ENCODE data around the gene IL31RA.

DNA sequence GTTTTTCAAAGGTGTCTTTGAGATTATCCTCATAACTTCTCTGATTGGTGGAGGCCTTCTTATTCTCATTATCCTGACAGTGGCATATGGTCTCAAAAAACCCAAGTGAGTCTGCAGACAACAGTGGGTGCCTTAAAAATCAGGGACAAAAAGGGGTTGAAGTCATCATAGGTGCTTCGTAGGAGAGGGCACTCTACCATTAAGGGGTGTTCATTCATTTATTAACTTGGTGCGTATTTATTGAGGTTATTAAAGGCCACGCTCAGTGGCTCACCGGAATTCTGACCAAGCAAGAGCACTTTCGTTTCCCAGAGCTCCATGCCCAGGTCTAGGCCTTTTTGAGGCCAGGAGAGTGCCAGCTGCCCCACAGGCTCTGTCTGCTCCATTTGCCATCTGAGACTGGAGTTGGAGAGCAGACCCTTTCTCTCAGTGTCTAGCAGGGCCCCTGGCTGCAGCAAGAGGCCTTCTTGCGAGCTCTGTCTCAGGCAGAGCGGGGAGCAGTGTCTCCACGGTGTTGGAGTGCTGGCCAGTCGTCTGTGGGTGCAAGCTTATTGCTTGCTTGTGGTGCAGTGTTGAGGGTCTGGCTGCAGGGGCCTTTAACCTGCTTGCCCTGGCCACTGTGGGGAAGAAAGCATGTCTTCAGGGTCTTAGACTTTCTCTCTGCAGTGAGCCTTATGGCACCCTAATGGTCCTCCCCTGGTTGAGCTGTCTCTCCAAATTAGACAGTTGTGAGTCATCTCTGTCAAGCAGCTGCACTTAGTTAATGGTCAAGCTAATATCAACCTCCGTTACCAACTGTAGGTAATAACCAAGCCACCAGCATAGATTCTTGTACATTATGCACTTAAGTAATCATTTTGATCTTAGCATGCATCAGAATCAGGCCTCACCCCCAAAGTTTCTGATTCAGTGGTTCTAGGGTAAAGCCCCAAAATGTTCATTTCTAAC lies 62.6 kb downstream of the IL31RA start:
- TF ChIP-seq, protein P1, sequence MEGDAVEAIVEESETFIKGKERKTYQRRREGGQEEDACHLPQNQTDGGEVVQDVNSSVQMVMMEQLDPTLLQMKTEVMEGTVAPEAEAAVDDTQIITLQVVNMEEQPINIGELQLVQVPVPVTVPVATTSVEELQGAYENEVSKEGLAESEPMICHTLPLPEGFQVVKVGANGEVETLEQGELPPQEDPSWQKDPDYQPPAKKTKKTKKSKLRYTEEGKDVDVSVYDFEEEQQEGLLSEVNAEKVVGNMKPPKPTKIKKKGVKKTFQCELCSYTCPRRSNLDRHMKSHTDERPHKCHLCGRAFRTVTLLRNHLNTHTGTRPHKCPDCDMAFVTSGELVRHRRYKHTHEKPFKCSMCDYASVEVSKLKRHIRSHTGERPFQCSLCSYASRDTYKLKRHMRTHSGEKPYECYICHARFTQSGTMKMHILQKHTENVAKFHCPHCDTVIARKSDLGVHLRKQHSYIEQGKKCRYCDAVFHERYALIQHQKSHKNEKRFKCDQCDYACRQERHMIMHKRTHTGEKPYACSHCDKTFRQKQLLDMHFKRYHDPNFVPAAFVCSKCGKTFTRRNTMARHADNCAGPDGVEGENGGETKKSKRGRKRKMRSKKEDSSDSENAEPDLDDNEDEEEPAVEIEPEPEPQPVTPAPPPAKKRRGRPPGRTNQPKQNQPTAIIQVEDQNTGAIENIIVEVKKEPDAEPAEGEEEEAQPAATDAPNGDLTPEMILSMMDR (IDR thresholded peaks at IDR 0.05): no peak
- TF ChIP-seq HDAC2 (IDR thresholded peaks at IDR 0.05) (no peak), RAD21 (conservative IDR thresholded peaks at IDR 0.05 in 1 of 2, IDR thresholded peaks at IDR 0.05 in 1 of 2) (no peak)

All from A549 (cell line).